Head of caudate nucleus (tissue), 42 donors: Measurements from ENCODE around the gene MOAP1.
A peak's percentile ranks its signal among the peaks of the same experiment; 100 is the strongest.
"Not testable (repeated sequence)": the region's sequence is repeated elsewhere in the genome, so short reads cannot be mapped to it uniquely, and the experiment has no call there.

Source experiments
- DNase-seq, 42 donors: peaks; one replicate each; pipeline versions ENCODE4 v3.0.0 to v3.0.0-alpha.2; 2020 to 2021; ENCODE audit warnings: mixed read lengths in 7 of 42
- intact Hi-C: fragments of 100-400 bp; cut with DNase I; formaldehyde crosslinking; loops from one replicate; pipeline ENCODE4 v1.15.0; 2022

Gene MOAP1

GRCh38 chr14:93184391-93185348 lies at the start of gene MOAP1, which contains the start of gene LYSET:
Gene MOAP1 (minus strand): TSS chr14:93184897. CDS start chr14:93184242, 655 bp downstream.
Gene LYSET (plus strand): TSS chr14:93185317. CDS start chr14:93185406, 89 bp downstream.
- intact Hi-C loops = loop anchor here (1.0 kb wide), 1 partner anchor 23 kb away; the partner anchor contains the start of genes GON7 and UBR7

DNA sequence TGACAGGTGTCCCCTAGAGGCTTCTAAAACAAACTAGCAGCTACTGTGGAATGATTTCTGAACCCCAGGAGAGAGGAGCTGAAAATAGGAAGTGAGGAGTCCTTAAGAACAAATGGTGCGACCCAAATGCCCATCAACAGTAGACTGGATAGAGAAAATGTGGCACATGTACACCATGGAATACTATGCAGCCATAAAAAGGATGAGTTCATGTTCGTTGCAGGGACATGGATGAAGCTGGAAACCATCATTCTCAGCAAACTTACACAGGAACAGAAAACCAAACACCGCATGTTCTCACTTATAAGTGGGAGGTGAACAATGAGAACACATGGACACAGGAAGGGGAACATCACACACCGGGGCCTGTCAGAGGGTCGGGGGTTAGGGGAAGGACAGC lies 48.4 kb upstream of the MOAP1 start:
- intact Hi-C loops = loop anchor here (10.0 kb wide), 1 partner anchor 392 kb away; no protein-coding TSS in a partner anchor
- not testable (repeated sequence) for DNase-seq

More at GRCh38 chr14:93184391-93185348, at the start of gene MOAP1, which contains the start of gene LYSET:
- peak; percentile 74 to 95 (median 89) for DNase-seq

GRCh38 chr14:93232159-93232558 lies 47.5 kb upstream of the MOAP1 start:
- intact Hi-C loops = loop anchor here (10.0 kb wide), 1 partner anchor 393 kb away; no protein-coding TSS in a partner anchor
- DNase-seq = peak in 1 of 42 donors; percentile 36

- intact Hi-C loops = loop anchor here (10.0 kb wide), 1 partner anchor 393 kb away; no protein-coding TSS in a partner anchor
- peak; percentile 43 to 93 (median 76) for DNase-seq
These were observed 46.7 kb upstream of the MOAP1 start for GRCh38 chr14:93231129-93231979.

- intact Hi-C loops = loop anchor here (10.0 kb wide), 1 partner anchor 394 kb away; no protein-coding TSS in a partner anchor
- DNase-seq = peak in 1 of 42 donors; percentile 40
These were observed 45.8 kb upstream of the MOAP1 start for GRCh38 chr14:93230539-93230938.

- intact Hi-C loops = no loop called here
These were observed 43.9 kb upstream of the MOAP1 start for GRCh38 chr14:93228550-93228949.

GRCh38 chr14:93223565-93223964 lies 38.9 kb upstream of the MOAP1 start:
- intact Hi-C loops = no loop called here
- peak in 1 of 42 donors; percentile 36 for DNase-seq

More at GRCh38 chr14:93228550-93228949, 43.9 kb upstream of the MOAP1 start:
- no peak for DNase-seq

- no peak for DNase-seq
- intact Hi-C loops = no loop called here
These were observed 35.8 kb upstream of the MOAP1 start for GRCh38 chr14:93220509-93220908.

DNA sequence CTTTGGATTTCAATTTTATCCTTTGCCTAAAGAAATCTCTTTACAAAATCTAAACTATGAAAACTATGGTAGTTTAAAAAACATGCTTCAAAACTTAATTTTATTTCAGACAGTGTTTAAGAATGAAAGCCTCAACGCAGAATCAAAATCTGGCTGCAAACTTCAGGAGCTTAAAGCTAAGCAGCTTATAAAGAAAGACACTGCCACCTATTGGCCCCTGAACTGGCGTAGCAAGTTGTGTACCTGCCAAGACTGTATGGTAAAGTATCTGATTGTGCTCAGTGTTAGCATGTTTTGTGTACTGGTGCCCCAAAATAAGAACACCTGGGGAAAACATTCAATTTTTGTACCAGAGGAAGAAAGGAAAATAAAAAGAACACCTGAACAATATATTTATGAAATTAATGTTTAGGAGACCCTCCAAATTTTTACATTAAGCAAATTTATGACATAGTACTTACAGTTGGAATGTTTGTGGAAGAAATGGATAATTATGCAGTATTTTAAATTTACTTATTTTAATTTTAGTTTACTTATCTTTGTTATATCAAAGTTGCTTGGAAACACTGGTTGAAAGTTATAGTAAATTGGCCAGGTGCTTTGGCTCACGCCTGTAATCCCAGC lies 34.5 kb upstream of the MOAP1 start:
- intact Hi-C loops = no loop called here
- DNase-seq = peak in 23 of 42 donors; percentile 18 to 72 (median 47)

DNA sequence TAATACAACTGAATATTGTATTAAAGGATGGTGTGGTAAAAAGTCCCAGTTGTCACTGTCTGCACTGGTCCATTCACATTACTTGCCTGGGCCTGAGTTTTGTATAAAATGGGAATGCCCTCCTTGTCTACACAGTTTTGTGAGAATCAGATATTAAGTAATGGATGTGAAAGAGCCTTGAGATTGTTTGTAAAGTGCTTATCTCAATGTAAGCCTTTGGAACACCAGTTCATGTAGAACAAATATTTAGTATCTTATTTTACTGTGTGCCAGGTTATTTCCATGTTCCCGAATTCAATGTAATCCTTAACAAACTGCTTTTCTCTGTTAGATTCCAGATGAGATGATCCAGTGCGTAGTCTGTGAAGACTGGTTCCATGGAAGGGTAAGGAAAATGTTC lies 29.9 kb upstream of the MOAP1 start:
- DNase-seq = no peak
- intact Hi-C loops = no loop called here

GRCh38 chr14:93212432-93212831 lies 27.7 kb upstream of the MOAP1 start:
- intact Hi-C loops = no loop called here
- no peak for DNase-seq

- DNase-seq = peak in 38 of 42 donors; percentile 19 to 82 (median 64)
- intact Hi-C loops = loop anchor here (1.0 kb wide), 1 partner anchor 22 kb away; the partner anchor contains the start of gene LYSET
These were observed 23.0 kb upstream of the MOAP1 start for GRCh38 chr14:93207468-93208308.

DNA sequence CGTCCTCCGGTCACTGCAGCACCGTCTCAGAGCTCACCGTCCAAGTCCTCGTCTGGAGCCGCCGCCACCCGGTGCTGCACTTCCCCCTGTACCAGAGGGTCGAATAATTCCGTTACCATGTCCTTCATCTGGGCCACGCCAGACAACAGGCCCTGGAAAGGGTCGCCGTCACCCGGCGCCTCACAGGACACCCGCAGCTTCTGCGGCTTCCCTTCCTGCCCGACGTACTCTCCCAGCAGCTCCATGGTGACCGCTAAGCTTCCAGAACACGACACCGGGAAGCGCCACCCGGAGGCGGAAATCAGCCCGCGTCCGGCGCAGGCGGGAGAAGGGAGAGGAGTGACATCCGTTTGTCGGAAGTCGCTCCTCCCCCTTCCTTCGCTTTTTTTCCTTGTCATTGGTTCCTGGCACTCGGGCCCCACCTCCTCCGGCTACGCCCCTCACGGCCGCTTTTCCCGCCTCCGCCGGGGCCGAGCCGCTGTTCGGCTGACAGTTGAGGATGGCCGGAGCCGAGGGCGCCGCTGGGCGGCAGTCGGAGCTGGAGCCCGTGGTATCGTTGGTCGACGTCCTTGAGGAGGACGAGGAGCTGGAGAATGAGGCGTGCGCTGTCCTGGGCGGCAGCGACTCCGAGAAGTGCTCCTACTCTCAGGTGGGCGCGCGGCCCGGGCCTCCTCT lies 22.2 kb upstream of the MOAP1 start, which contains the start of the genes GON7 and UBR7:
TSS of gene GON7 (minus strand) at position 273 of the 675 bp plus-strand sequence. CDS start at position 245, 28 bp downstream.
TSS of gene UBR7 (plus strand) at position 464 of the 675 bp plus-strand sequence. CDS start at position 500, 36 bp downstream.
- intact Hi-C loops = loop anchor here (1.0 kb wide), 1 partner anchor 22 kb away; the partner anchor contains the start of gene LYSET
- peak; percentile 91 to 99 (median 97) for DNase-seq

- intact Hi-C loops = no loop called here
- DNase-seq = no peak
These were observed 16.5 kb upstream of the MOAP1 start for GRCh38 chr14:93201155-93201704.

DNA sequence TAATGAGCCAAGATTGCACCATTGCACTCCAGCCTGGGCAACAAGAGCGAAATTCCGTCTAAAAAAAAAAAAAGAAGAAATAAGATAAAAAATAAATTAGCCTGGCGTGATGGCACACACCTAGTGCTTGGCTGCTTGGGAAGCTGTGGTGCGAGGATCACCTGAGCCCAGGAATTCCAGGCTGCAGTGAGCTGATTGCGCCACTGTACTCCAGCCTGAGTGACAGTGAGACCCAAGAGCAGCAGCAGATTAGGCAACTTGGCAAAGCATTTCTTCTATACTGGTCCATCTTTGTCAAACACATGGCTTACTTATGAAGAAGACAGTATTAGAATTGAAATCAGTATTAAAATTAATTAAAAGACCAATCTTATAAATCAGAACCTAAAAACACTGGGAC lies 15.9 kb upstream of the MOAP1 start:
- intact Hi-C loops = no loop called here
- DNase-seq = no peak

- DNase-seq = no peak
- intact Hi-C loops = no loop called here
These were observed 14.3 kb upstream of the MOAP1 start for GRCh38 chr14:93199031-93199430.
